GM23338 (cell line): ENCODE results near the gene OR56B4. TPM values are rescaled to one million over a fixed set of nuclear protein-coding genes. Genes with fewer than 3 reads are reported as not detected.
"Not testable (repeated sequence)": the region's sequence is repeated elsewhere in the genome, so short reads cannot be mapped to it uniquely, and the experiment has no call there.

Experiments
- ATAC-seq: fragments of 200-7000 bp; cut with Tn5 transposase; 3 replicates; pipeline ENCODE4 v1.9.1; 2020
- DNase-seq: peaks from one replicate; pipeline ENCODE4 v3.0.0-alpha.2; 2015; ENCODE audit warnings: low spot score
- H2AFZ ChIP-seq: fragments of 200-600 bp; sonication (generic); 2 replicates; pipeline ENCODE4 v1.8.0; 2016; ENCODE audit warnings: antibody characterized with exemption, mild to moderate bottlenecking, moderate library complexity
- H3F3A ChIP-seq: fragments of 200-600 bp; sonication (generic); replicated peaks from 2 replicates; pipeline ENCODE4 v1.8.0; 2017; ENCODE audit warnings: antibody characterized with exemption, mixed run types, low read depth
- H3K27ac ChIP-seq: fragments of 200-600 bp; sonication (generic); 2 replicates; pipeline ENCODE4 v1.6.1; 2016; ENCODE audit warnings: low read depth
- H3K27me3 ChIP-seq: fragments of 200-600 bp; sonication (generic); 2 replicates; pipeline ENCODE4 v1.8.0; 2016; ENCODE audit warnings: mild to moderate bottlenecking, mixed run types, moderate library complexity; ENCODE audit not compliant: insufficient read depth
- H3K36me3 ChIP-seq: fragments of 200-600 bp; sonication (generic); 2 replicates; pipeline ENCODE4 v1.8.0; 2016; ENCODE audit warnings: mild to moderate bottlenecking; ENCODE audit not compliant: insufficient read depth
- H3K4me1 ChIP-seq: fragments of 200-600 bp; sonication (generic); 2 replicates; pipeline ENCODE4 v1.8.0; 2016; ENCODE audit warnings: mild to moderate bottlenecking, moderate library complexity; ENCODE audit not compliant: insufficient read depth
- H3K4me2 ChIP-seq: fragments of 200-600 bp; sonication (generic); 2 replicates; pipeline ENCODE4 v1.7.1; 2017; ENCODE audit warnings: mixed run types
- H3K4me3 ChIP-seq: fragments of 200-600 bp; sonication (generic); 2 replicates; pipeline ENCODE4 v1.6.1; 2016; ENCODE audit warnings: mixed run types
- H3K79me2 ChIP-seq: fragments of 200-600 bp; sonication (generic); replicated peaks from 2 replicates; pipeline ENCODE4 v1.8.0; 2017; ENCODE audit warnings: mild to moderate bottlenecking; ENCODE audit not compliant: insufficient read depth
- H3K9me2 ChIP-seq: fragments of 200-600 bp; sonication (generic); 2 replicates; pipeline ENCODE4 v1.8.0; 2017; ENCODE audit not compliant: insufficient read depth
- H4K20me1 ChIP-seq: fragments of 200-600 bp; sonication (generic); replicated peaks from 2 replicates; pipeline ENCODE4 v1.8.0; 2017; ENCODE audit warnings: mild to moderate bottlenecking; ENCODE audit not compliant: insufficient read depth
- H3K27ac Mint-ChIP-seq: 2 replicates; pipeline ENCODE4 v1.8.0; 2020; ENCODE audit warnings: inconsistent platforms, mild to moderate bottlenecking, moderate library complexity, mixed read lengths
- H3K27me3 Mint-ChIP-seq: 3 replicates; pipeline ENCODE4 v1.8.0; 2022; ENCODE audit warnings: low read depth, mild to moderate bottlenecking, moderate library complexity, mixed read lengths, inconsistent platforms; ENCODE audit not compliant: insufficient read depth, poor library complexity
- H3K36me3 Mint-ChIP-seq: 3 replicates; pipeline ENCODE4 v1.8.0; 2021; ENCODE audit warnings: low read depth, mild to moderate bottlenecking, inconsistent platforms, moderate library complexity, mixed read lengths
- H3K4me1 Mint-ChIP-seq: 3 replicates; pipeline ENCODE4 v1.8.0; 2020; ENCODE audit warnings: mild to moderate bottlenecking, inconsistent platforms, mixed read lengths
- H3K4me3 Mint-ChIP-seq: 3 replicates; pipeline ENCODE4 v1.8.0; 2021; ENCODE audit warnings: moderate library complexity, mild to moderate bottlenecking, inconsistent platforms, mixed read lengths
- H3K9me3 Mint-ChIP-seq: 3 replicates; pipeline ENCODE4 v1.8.0; 2020; ENCODE audit warnings: moderate library complexity, mild to moderate bottlenecking, inconsistent platforms, mixed read lengths
- CREB1 ChIP-seq: fragments of 250-450 bp; sonication (Bioruptor Pico); IDR thresholded peaks from 2 replicates; pipeline ENCODE4 v1.5.0; 2020; ENCODE audit warnings: low read depth, mild to moderate bottlenecking, moderate library complexity
- ETS1 ChIP-seq: IDR thresholded peaks from 2 replicates; pipeline ENCODE4 v1.6.1; 2016; ENCODE audit warnings: antibody characterized with exemption
- EZH2phosphoT487 ChIP-seq: fragments of 200-600 bp; sonication (generic); IDR thresholded peaks from one replicate; pipeline ENCODE4 v1.8.1; 2018; ENCODE audit warnings: antibody characterized with exemption; ENCODE audit not compliant: unreplicated experiment
- JUNB ChIP-seq: IDR thresholded peaks from one replicate; pipeline ENCODE4 v1.6.1; 2016; ENCODE audit warnings: antibody characterized with exemption; ENCODE audit not compliant: unreplicated experiment
- POLR2AphosphoS5 ChIP-seq: IDR thresholded peaks from 2 replicates; pipeline ENCODE4 v1.6.1; 2016; ENCODE audit warnings: antibody characterized with exemption, low read depth
- REST ChIP-seq: IDR thresholded peaks from one replicate; pipeline ENCODE4 v1.6.1; 2018; ENCODE audit warnings: antibody characterized with exemption; ENCODE audit not compliant: unreplicated experiment
- STAT1 ChIP-seq: IDR thresholded peaks from one replicate; pipeline ENCODE4 v1.6.1; 2016; ENCODE audit warnings: antibody characterized with exemption; ENCODE audit not compliant: unreplicated experiment
- ZNF114 ChIP-seq: fragments of 250-450 bp; sonication (Bioruptor Pico); IDR thresholded peaks from 2 replicates; pipeline ENCODE4 v1.5.0; 2020; ENCODE audit warnings: mild to moderate bottlenecking, moderate library complexity
- ZNF331 ChIP-seq: fragments of 250-450 bp; sonication (Bioruptor Pico); IDR thresholded peaks from 2 replicates; pipeline ENCODE4 v1.5.0; 2020; ENCODE audit warnings: low read depth, mild to moderate bottlenecking, moderate library complexity
- ZNF462 ChIP-seq: fragments of 250-450 bp; sonication (Bioruptor Pico); IDR thresholded peaks from 2 replicates; pipeline ENCODE4 v1.5.0; 2020; ENCODE audit warnings: mild to moderate bottlenecking, moderate library complexity
- polyA plus RNA-seq: library from polyadenylated mRNA; unstranded; fragments of >200 nt; fragmentation: Nextera tagmentation; extraction: Ambion mirVana; gene quantifications from 2 replicates; pipeline ENCODE4 v1.2.1, GENCODE V29; 2016
- total RNA-seq: library from RNA; depleted of rRNA; stranded (reverse); fragments of >200 nt; shearing (Covaris generic); gene quantifications from 2 replicates; pipeline ENCODE4 v1.2.3, GENCODE V29; 2014

OR56B4 gene
- total and polyA plus RNA-seq, 2 experiments from 2014 or later: not detected

- TF ChIP-seq REST (no peak), EZH2phosphoT487 (no peak), STAT1 (no peak)
Measured at GRCh38 chr11:6132431-6132830, 24.9 kb downstream of the OR56B4 start (continued).

GRCh38 chr11:6135936-6136335, 28.5 kb downstream of the OR56B4 start:
- H3K36me3 Mint-ChIP-seq: not testable (repeated sequence)

GRCh38 chr11:6142936-6143335, 35.5 kb downstream of the OR56B4 start:
- Mint-ChIP-seq H3K4me1 (peaks cover 4% of the 10 kb centered on the region; the same call in 1 of the 3 replicates), H3K27ac (no peak overlapping the region), H3K4me3 (no peak overlapping the region), H3K36me3 (peaks cover 6% of the 10 kb centered on the region; the same call in 1 of the 3 replicates), H3K9me3 (peaks cover 6% of the 10 kb centered on the region), H3K27me3 (no peaks in the 10 kb centered on the region)
- ATAC-seq (no peak), DNase-seq (no peak)
- no peak overlapping the region for H2AFZ ChIP-seq
- no peaks in the 10 kb centered on the region for H3K79me2 ChIP-seq
- no peaks in the 10 kb centered on the region for H3K27me3 ChIP-seq
- peaks cover 3% of the 10 kb centered on the region; the same call in 1 of the 2 replicates for H3K4me1 ChIP-seq
- no peaks in the 10 kb centered on the region for H3K36me3 ChIP-seq
- no peak overlapping the region for H3K4me3 ChIP-seq
- H4K20me1 ChIP-seq: no peaks in the 10 kb centered on the region
- no peaks in the 10 kb centered on the region for H3F3A ChIP-seq
- H3K9me2 ChIP-seq: no peaks in the 10 kb centered on the region
- H3K4me2 ChIP-seq: no peak overlapping the region
- H3K27ac ChIP-seq: no peak overlapping the region
- TF ChIP-seq JUNB (no peak), ETS1 (no peak), EZH2phosphoT487 (no peak), POLR2AphosphoS5 (no peak), ZNF114 (CRISPR knock-in tag) (no peak), ZNF462 (no peak), CREB1 (no peak), ZNF331 (CRISPR knock-in tag) (no peak)

More at GRCh38 chr11:6135936-6136335, 28.5 kb downstream of the OR56B4 start:
- not testable (repeated sequence) for H3F3A ChIP-seq, H2AFZ ChIP-seq, H3K4me2 ChIP-seq, H3K9me2 ChIP-seq, H3K9me3 Mint-ChIP-seq, H3K27ac Mint-ChIP-seq, H3K27me3 Mint-ChIP-seq, H3K4me3 ChIP-seq, H3K4me1 Mint-ChIP-seq, H3K36me3 ChIP-seq, H3K27me3 ChIP-seq, ATAC-seq, H3K4me1 ChIP-seq, H3K27ac ChIP-seq, DNase-seq, H3K4me3 Mint-ChIP-seq, H3K79me2 ChIP-seq, H4K20me1 ChIP-seq
